Duodenal mucosa (tissue), 2 donors: ENCODE data around the gene ADAP1.
A peak's percentile ranks its signal among the peaks of the same experiment; 100 is the strongest.
"Not testable (repeated sequence)": the region's sequence is repeated elsewhere in the genome, so short reads cannot be mapped to it uniquely, and the experiment has no call there.

ENCODE experiments used
- H3K27ac ChIP-seq: one replicate; pipeline ENCODE4 v1.7.0; 2013; ENCODE audit warnings: low read depth, low read length
- H3K27me3 ChIP-seq, 2 donors: one replicate each; pipeline ENCODE4 v1.7.0; 2013; ENCODE audit warnings: low read length in 2 of 2, control low read depth in 1 of 2; ENCODE audit not compliant: insufficient read depth in 2 of 2, control insufficient read depth in 1 of 2
- H3K36me3 ChIP-seq, 2 donors: one replicate each; pipeline ENCODE4 v1.7.0; 2013; ENCODE audit warnings: low read length in 2 of 2, control low read depth in 1 of 2; ENCODE audit not compliant: insufficient read depth in 2 of 2, control insufficient read depth in 1 of 2
- H3K4me1 ChIP-seq, 2 donors: one replicate each; pipeline ENCODE4 v1.7.0; 2013; ENCODE audit warnings: low read length in 2 of 2, control low read depth in 1 of 2; ENCODE audit not compliant: insufficient read depth in 2 of 2, control insufficient read depth in 1 of 2
- H3K4me3 ChIP-seq, 2 donors: one replicate each; pipeline ENCODE4 v1.7.0; 2013; ENCODE audit warnings: low read length in 2 of 2, low read depth in 1 of 2
- H3K9ac ChIP-seq, 2 donors: one replicate each; pipeline ENCODE4 v1.7.0; 2013; ENCODE audit warnings: low read length in 2 of 2, low read depth in 1 of 2
- H3K9me3 ChIP-seq, 2 donors: one replicate each; pipeline ENCODE4 v1.7.0; 2013; ENCODE audit warnings: low read length in 2 of 2, control low read depth in 1 of 2; ENCODE audit not compliant: control insufficient read depth in 1 of 2

The ADAP1 gene

GRCh38 chr7:926061-927030 lies 28.1 kb downstream of the ADAP1 start:
- H3K27ac ChIP-seq = peak overlapping the region; percentile 81
- peak overlapping the region in 1 of 2 donors; percentile 32 for H3K4me3 ChIP-seq
- no peaks in the 10 kb centered on the region for H3K9me3 ChIP-seq
- H3K27me3 ChIP-seq = no peaks in the 10 kb centered on the region
- H3K36me3 ChIP-seq = peaks cover 2 to 3% of the 10 kb centered on the region in 2 donors
- peak overlapping the region; percentile 65 to 74 for H3K9ac ChIP-seq
- H3K4me1 ChIP-seq = peaks cover 49 to 53% of the 10 kb centered on the region in 2 donors

GRCh38 chr7:925601-926000 lies 28.9 kb downstream of the ADAP1 start:
- Histone ChIP-seq H3K9ac (peak overlapping the region; percentile 47 to 65), H3K27ac (peak overlapping the region; percentile 81), H3K4me3 (peak overlapping the region; percentile 14 to 32)

GRCh38 chr7:924541-925231 lies 29.8 kb downstream of the ADAP1 start:
- Histone ChIP-seq H3K27me3 (no peaks in the 10 kb centered on the region), H3K27ac (no peak overlapping the region), H3K9me3 (no peaks in the 10 kb centered on the region), H3K9ac (peak overlapping the region; percentile 43), H3K4me1 (peaks cover 63 to 65% of the 10 kb centered on the region in 2 donors), H3K4me3 (peak overlapping the region in 1 of 2 donors; percentile 22), H3K36me3 (peaks cover 2 to 3% of the 10 kb centered on the region in 2 donors)

More at GRCh38 chr7:925601-926000, 28.9 kb downstream of the ADAP1 start:
- Histone ChIP-seq H3K36me3 (peaks cover 2 to 3% of the 10 kb centered on the region in 2 donors), H3K27me3 (no peaks in the 10 kb centered on the region), H3K4me1 (peaks cover 56 to 61% of the 10 kb centered on the region in 2 donors), H3K9me3 (no peaks in the 10 kb centered on the region)

- H3K9ac ChIP-seq, H3K4me3 ChIP-seq, H3K9me3 ChIP-seq, H3K27ac ChIP-seq, H3K27me3 ChIP-seq, H3K36me3 ChIP-seq: not testable (repeated sequence)
- H3K4me1 ChIP-seq = peaks cover 63 to 65% of the 10 kb centered on the region in 2 donors
These were observed 30.4 kb downstream of the ADAP1 start for GRCh38 chr7:924042-924441.

- Histone ChIP-seq H3K36me3 (peaks cover 0 to 2% of the 10 kb centered on the region in 2 donors), H3K4me3 (peak overlapping the region; percentile 59 to 62), H3K9me3 (no peaks in the 10 kb centered on the region), H3K27ac (peak overlapping the region; percentile 80), H3K27me3 (no peaks in the 10 kb centered on the region), H3K4me1 (peaks cover 63 to 65% of the 10 kb centered on the region in 2 donors), H3K9ac (peak overlapping the region; percentile 60 to 63)
These were observed 31.1 kb downstream of the ADAP1 start for GRCh38 chr7:923108-924041.

GRCh38 chr7:922334-923107 lies 32.0 kb downstream of the ADAP1 start:
- Histone ChIP-seq H3K4me3 (peak overlapping the region; percentile 59 to 62), H3K9ac (peak overlapping the region; percentile 20 to 60), H3K4me1 (peaks cover 63% of the 10 kb centered on the region in 2 donors), H3K27ac (peak overlapping the region; percentile 67), H3K9me3 (no peaks in the 10 kb centered on the region), H3K27me3 (no peaks in the 10 kb centered on the region), H3K36me3 (peaks cover 0 to 4% of the 10 kb centered on the region in 2 donors)

- peak overlapping the region in 1 of 2 donors; percentile 2 for H3K4me3 ChIP-seq
- H3K27me3 ChIP-seq = no peaks in the 10 kb centered on the region
- H3K9me3 ChIP-seq = no peaks in the 10 kb centered on the region
- H3K36me3 ChIP-seq = peaks cover 0 to 4% of the 10 kb centered on the region in 2 donors
- H3K9ac ChIP-seq = peak overlapping the region in 1 of 2 donors; percentile 26
- H3K27ac ChIP-seq = peak overlapping the region; percentile 20
- peaks cover 56 to 61% of the 10 kb centered on the region in 2 donors for H3K4me1 ChIP-seq
These were observed 32.7 kb downstream of the ADAP1 start for GRCh38 chr7:921581-922333.

GRCh38 chr7:921071-921461 lies 33.4 kb downstream of the ADAP1 start:
- H3K9me3 ChIP-seq = no peaks in the 10 kb centered on the region
- peaks cover 0 to 4% of the 10 kb centered on the region in 2 donors for H3K36me3 ChIP-seq
- no peaks in the 10 kb centered on the region for H3K27me3 ChIP-seq
- no peak overlapping the region for H3K27ac ChIP-seq
- no peak overlapping the region for H3K4me3 ChIP-seq
- H3K9ac ChIP-seq = peak overlapping the region in 1 of 2 donors; percentile 4
- peaks cover 58 to 59% of the 10 kb centered on the region in 2 donors for H3K4me1 ChIP-seq
